ENCODE data around the gene PLTP.

Gene PLTP

GRCh38 chr20:45897692-45898091, 14.3 kb downstream of the PLTP start:
- H3K36me3 ChIP-seq (replicated peaks), result peaks cover 46% of the 10 kb centered on the region
- in situ Hi-C loops (cut with HindIII; ENCODE audit: low pct_ligation_motif_present, low sequenced_read_pairs), result no loop called here
- TF ChIP-seq CTCF (IDR thresholded peaks at IDR 0.05; ENCODE audit: low read depth, low read length, missing control alignments), result no peak

GRCh38 chr20:45897289-45897688, 14.7 kb downstream of the PLTP start:
- Histone ChIP-seq H3K4me3 (ENCODE audit: low read depth, low read length) (no peak overlapping the region), H3K36me3 (replicated peaks) (peaks cover 46% of the 10 kb centered on the region), H3K27ac (no peak overlapping the region), H3K27me3 (replicated peaks) (no peaks in the 10 kb centered on the region)
- in situ Hi-C loops (cut with HindIII; ENCODE audit: low pct_ligation_motif_present, low sequenced_read_pairs), result no loop called here
- no peak for DNase-seq
- no peak for TF ChIP-seq CTCF (IDR thresholded peaks at IDR 0.05; ENCODE audit: low read depth, low read length, missing control alignments)

More at GRCh38 chr20:45897692-45898091, 14.3 kb downstream of the PLTP start:
- no peaks in the 10 kb centered on the region for H3K27me3 ChIP-seq (replicated peaks)
- DNase-seq, result no peak
- no peak overlapping the region for H3K4me3 ChIP-seq (ENCODE audit: low read depth, low read length)
- H3K27ac ChIP-seq, result no peak overlapping the region

- Histone ChIP-seq H3K27me3 (replicated peaks) (no peaks in the 10 kb centered on the region), H3K4me3 (ENCODE audit: low read depth, low read length) (no peak overlapping the region), H3K36me3 (replicated peaks) (peaks cover 44% of the 10 kb centered on the region), H3K27ac (no peak overlapping the region)
- in situ Hi-C loops (cut with HindIII; ENCODE audit: low pct_ligation_motif_present, low sequenced_read_pairs), result no loop called here
- no peak for DNase-seq
- TF ChIP-seq CTCF (IDR thresholded peaks at IDR 0.05; ENCODE audit: low read depth, low read length, missing control alignments), result no peak
These were observed 15.3 kb downstream of the PLTP start for GRCh38 chr20:45896641-45897161.

GRCh38 chr20:45894797-45895196, 17.2 kb downstream of the PLTP start:
- H3K4me3 ChIP-seq (ENCODE audit: low read depth, low read length), result no peak overlapping the region
- peaks cover 38% of the 10 kb centered on the region for H3K36me3 ChIP-seq (replicated peaks)
- no peak for TF ChIP-seq CTCF (IDR thresholded peaks at IDR 0.05; ENCODE audit: low read depth, low read length, missing control alignments)
- H3K27ac ChIP-seq, result no peak overlapping the region
- in situ Hi-C loops (cut with HindIII; ENCODE audit: low pct_ligation_motif_present, low sequenced_read_pairs), result no loop called here
- H3K27me3 ChIP-seq (replicated peaks), result no peaks in the 10 kb centered on the region
- no peak for DNase-seq

GRCh38 chr20:45893831-45894230, 18.1 kb downstream of the PLTP start:
- no peaks in the 10 kb centered on the region for H3K27me3 ChIP-seq (replicated peaks)
- H3K4me3 ChIP-seq (ENCODE audit: low read depth, low read length), result no peak overlapping the region
- H3K27ac ChIP-seq, result no peak overlapping the region
- in situ Hi-C loops (cut with HindIII; ENCODE audit: low pct_ligation_motif_present, low sequenced_read_pairs), result no loop called here
- no peak for DNase-seq
- peaks cover 33% of the 10 kb centered on the region for H3K36me3 ChIP-seq (replicated peaks)
- no peak for TF ChIP-seq CTCF (IDR thresholded peaks at IDR 0.05; ENCODE audit: low read depth, low read length, missing control alignments)

GRCh38 chr20:45892828-45893500, 19.0 kb downstream of the PLTP start:
- H3K4me3 ChIP-seq (ENCODE audit: low read depth, low read length), result no peak overlapping the region
- no peak overlapping the region for H3K27ac ChIP-seq
- no peak for DNase-seq
- no peak for TF ChIP-seq CTCF (IDR thresholded peaks at IDR 0.05; ENCODE audit: low read depth, low read length, missing control alignments)
- H3K36me3 ChIP-seq (replicated peaks), result peaks cover 29% of the 10 kb centered on the region
- in situ Hi-C loops (cut with HindIII; ENCODE audit: low pct_ligation_motif_present, low sequenced_read_pairs), result no loop called here
- H3K27me3 ChIP-seq (replicated peaks), result no peaks in the 10 kb centered on the region

Data from brain microvascular endothelial cell (primary cell).